ENCODE measurements around the gene CNTNAP4. TPM values are rescaled to one million over a fixed set of nuclear protein-coding genes. Genes with fewer than 3 reads are reported as not detected.

Gene CNTNAP4
- total RNA-seq, 1 experiment from 2014 or later = not detected

- no peak overlapping the region for H3K4me2 ChIP-seq (ENCODE audit: low read length)
- H3K36me3 ChIP-seq (ENCODE audit: low read depth, low read length) = no peaks in the 10 kb centered on the region
- no peaks in the 10 kb centered on the region for H3K27me3 ChIP-seq (ENCODE audit: low read length)
- BruUV-seq (replicated peaks) = no TSS peak
- TF ChIP-seq EZH2phosphoT487 (IDR thresholded peaks at IDR 0.05; ENCODE audit: borderline replicate concordance, low read length) (no peak), CTCF (conservative IDR thresholded peaks at IDR 0.05; ENCODE audit: low read depth, low read length) (no peak), EZH2 (IDR thresholded peaks at IDR 0.05; ENCODE audit: low read length, unreplicated experiment) (no peak)
- H3F3A ChIP-seq (ENCODE audit: low read length, unreplicated experiment) = no peaks in the 10 kb centered on the region
- H3K79me2 ChIP-seq (ENCODE audit: low read length) = no peaks in the 10 kb centered on the region
- POLR2A ChIA-PET (ENCODE audit: unreplicated experiment) = no interaction called here
- H4K20me1 ChIP-seq (ENCODE audit: low read length) = no peaks in the 10 kb centered on the region
- H3K4me3 ChIP-seq (ENCODE audit: low read length) = no peak overlapping the region
- intact Hi-C loops (cut with micrococcal nuclease) = no loop called here
- no peak for DNase-seq
- H3K9ac ChIP-seq (ENCODE audit: low read length) = no peak overlapping the region
- no peaks in the 10 kb centered on the region for H3K4me1 ChIP-seq (ENCODE audit: insufficient read depth, low read length)
- ATAC-seq = no peak
- no peaks in the 10 kb centered on the region for H3K9me2 ChIP-seq (replicated peaks; ENCODE audit: low read length)
- no peaks in the 10 kb centered on the region for H3K9me3 ChIP-seq (ENCODE audit: low read length)
- H2AFZ ChIP-seq (ENCODE audit: low read length) = no peak overlapping the region
- H3K27ac ChIP-seq (ENCODE audit: low read length) = no peak overlapping the region
- CTCF ChIA-PET = no interaction called here
These were observed 51.9 kb downstream of the CNTNAP4 start for GRCh38 chr16:76329106-76329505.

GRCh38 chr16:76335180-76335974 is 58.2 kb downstream of the CNTNAP4 start:
- no peaks in the 10 kb centered on the region for H3K9me2 ChIP-seq (replicated peaks; ENCODE audit: low read length)
- H3K36me3 ChIP-seq (ENCODE audit: low read depth, low read length) = no peaks in the 10 kb centered on the region
- no peak overlapping the region for H3K4me3 ChIP-seq (ENCODE audit: low read length)
- H3K4me2 ChIP-seq (ENCODE audit: low read length) = no peak overlapping the region
- TF ChIP-seq EZH2 (IDR thresholded peaks at IDR 0.05; ENCODE audit: low read length, unreplicated experiment) (no peak), CTCF (conservative IDR thresholded peaks at IDR 0.05; ENCODE audit: low read depth, low read length) (no peak), EZH2phosphoT487 (IDR thresholded peaks at IDR 0.05; ENCODE audit: borderline replicate concordance, low read length) (no peak)
- POLR2A ChIA-PET (ENCODE audit: unreplicated experiment) = no interaction called here
- H3K9me3 ChIP-seq (ENCODE audit: low read length) = no peaks in the 10 kb centered on the region
- H3K27me3 ChIP-seq (ENCODE audit: low read length) = no peaks in the 10 kb centered on the region
- intact Hi-C loops (cut with micrococcal nuclease) = no loop called here
- no peaks in the 10 kb centered on the region for H4K20me1 ChIP-seq (ENCODE audit: low read length)
- H3K79me2 ChIP-seq (ENCODE audit: low read length) = no peaks in the 10 kb centered on the region
- no peaks in the 10 kb centered on the region for H3F3A ChIP-seq (ENCODE audit: low read length, unreplicated experiment)
- H2AFZ ChIP-seq (ENCODE audit: low read length) = no peak overlapping the region
- H3K4me1 ChIP-seq (ENCODE audit: insufficient read depth, low read length) = no peaks in the 10 kb centered on the region
- BruUV-seq (replicated peaks) = no TSS peak
- H3K9ac ChIP-seq (ENCODE audit: low read length) = no peak overlapping the region
- DNase-seq (no peak), ATAC-seq (no peak)
- H3K27ac ChIP-seq (ENCODE audit: low read length) = no peak overlapping the region
- CTCF ChIA-PET = no interaction called here

GRCh38 chr16:76336112-76336511 is 58.9 kb downstream of the CNTNAP4 start:
- no peaks in the 10 kb centered on the region for H3K9me3 ChIP-seq (ENCODE audit: low read length)
- no peak for ATAC-seq
- H2AFZ ChIP-seq (ENCODE audit: low read length) = no peak overlapping the region
- H3K36me3 ChIP-seq (ENCODE audit: low read depth, low read length) = no peaks in the 10 kb centered on the region
- DNase-seq = no peak
- intact Hi-C loops (cut with micrococcal nuclease) = no loop called here
- no peak overlapping the region for H3K9ac ChIP-seq (ENCODE audit: low read length)
- no peak for TF ChIP-seq EZH2 (IDR thresholded peaks at IDR 0.05; ENCODE audit: low read length, unreplicated experiment)
- no peak for TF ChIP-seq EZH2phosphoT487 (IDR thresholded peaks at IDR 0.05; ENCODE audit: borderline replicate concordance, low read length)
- no peak for TF ChIP-seq CTCF (conservative IDR thresholded peaks at IDR 0.05; ENCODE audit: low read depth, low read length)
- CTCF ChIA-PET = no interaction called here
- no peaks in the 10 kb centered on the region for H4K20me1 ChIP-seq (ENCODE audit: low read length)
- no TSS peak for BruUV-seq (replicated peaks)
- no peak overlapping the region for H3K4me2 ChIP-seq (ENCODE audit: low read length)
- no peaks in the 10 kb centered on the region for H3K9me2 ChIP-seq (replicated peaks; ENCODE audit: low read length)
- H3K27me3 ChIP-seq (ENCODE audit: low read length) = no peaks in the 10 kb centered on the region
- H3K27ac ChIP-seq (ENCODE audit: low read length) = no peak overlapping the region
- H3K79me2 ChIP-seq (ENCODE audit: low read length) = no peaks in the 10 kb centered on the region
- no peak overlapping the region for H3K4me3 ChIP-seq (ENCODE audit: low read length)
- POLR2A ChIA-PET (ENCODE audit: unreplicated experiment) = no interaction called here
- no peaks in the 10 kb centered on the region for H3F3A ChIP-seq (ENCODE audit: low read length, unreplicated experiment)
- H3K4me1 ChIP-seq (ENCODE audit: insufficient read depth, low read length) = no peaks in the 10 kb centered on the region

Measured in PC-3 (cell line).